Esophagus squamous epithelium (tissue), 5 donors: Measurements from ENCODE around the gene FAM3B. TPM values are rescaled to one million over a fixed set of nuclear protein-coding genes. Genes with fewer than 3 reads are reported as not detected.

Experiments used
- DNase-seq: peaks from one replicate; lab custom pipeline; 2025; lab: John Stamatoyannopoulos, UW
- H3K27ac ChIP-seq, 4 donors: fragments of 200-600 bp; sonication (generic); one replicate each; pipeline ENCODE4 v1.5.1; 2016 to 2019; ENCODE audit warnings: mild to moderate bottlenecking in 1 of 4
- H3K27me3 ChIP-seq, 4 donors: fragments of 200-600 bp; sonication (generic); 1 replicate in 3 of 4; 2 replicates in 1 of 4; pipeline versions ENCODE4 v1.5.1 to v1.6.0; 2017 to 2021; ENCODE audit warnings: antibody characterized with exemption in 1 of 4
- H3K36me3 ChIP-seq, 3 donors: fragments of 200-600 bp; sonication (generic); one replicate each; pipeline ENCODE4 v1.5.1; 2016 to 2019
- H3K4me1 ChIP-seq, 3 donors: fragments of 200-600 bp; sonication (generic); one replicate each; pipeline ENCODE4 v1.5.1; 2017 to 2019
- H3K4me3 ChIP-seq, 4 donors: fragments of 200-600 bp; sonication (generic); 1 replicate in 3 of 4; 2 replicates in 1 of 4; pipeline ENCODE4 v1.5.1; 2016 to 2019; ENCODE audit warnings: mild to moderate bottlenecking in 2 of 4, moderate library complexity in 1 of 4
- H3K9me3 ChIP-seq, 3 donors: fragments of 200-600 bp; sonication (generic); one replicate each; pipeline ENCODE4 v1.5.1; 2016 to 2019
- POLR2A ChIP-seq, 4 donors: fragments of 450-650 bp; IDR thresholded peaks; one replicate each; pipeline ENCODE4 v1.6.1; 2017; ENCODE audit warnings: antibody characterized with exemption in 4 of 4, mild to moderate bottlenecking in 4 of 4, moderate library complexity in 3 of 4
- WGBS, 2 donors: methylation state at CpG; one replicate each; pipeline ENCODE4 v1.1.5; 2018; 5-methylcytosine and 5-hydroxymethylcytosine counted together
- intact Hi-C: fragments of 100-400 bp; cut with DNase I; formaldehyde crosslinking; loops from one replicate; pipeline ENCODE4 v1.15.0; 2022
- total RNA-seq, 4 donors: library from RNA; depleted of rRNA; stranded (reverse); fragments of >200 nt; gene quantifications; one replicate each; pipeline ENCODE4 v1.1.0, GENCODE V29; 2016
- TF ChIP-seq, protein P1 (sequence below), 6 experiments: fragments of 450-650 bp in 4 of 6; fragments of 200-600 bp in 2 of 6; sonication (generic) in 2 of 6; IDR thresholded peaks; one replicate each; pipeline ENCODE4 v1.5.1; 2016 to 2019; ENCODE audit warnings: antibody characterized with exemption in 6 of 6, mild to moderate bottlenecking in 4 of 6, moderate library complexity in 4 of 6
- donor health status: DM: yes; HTN: yes; CAD: no.

FAM3B gene
- total RNA-seq, 4 donors from 2014 or later: 14.8 to 83.8 (median 38.6) TPM

DNA sequence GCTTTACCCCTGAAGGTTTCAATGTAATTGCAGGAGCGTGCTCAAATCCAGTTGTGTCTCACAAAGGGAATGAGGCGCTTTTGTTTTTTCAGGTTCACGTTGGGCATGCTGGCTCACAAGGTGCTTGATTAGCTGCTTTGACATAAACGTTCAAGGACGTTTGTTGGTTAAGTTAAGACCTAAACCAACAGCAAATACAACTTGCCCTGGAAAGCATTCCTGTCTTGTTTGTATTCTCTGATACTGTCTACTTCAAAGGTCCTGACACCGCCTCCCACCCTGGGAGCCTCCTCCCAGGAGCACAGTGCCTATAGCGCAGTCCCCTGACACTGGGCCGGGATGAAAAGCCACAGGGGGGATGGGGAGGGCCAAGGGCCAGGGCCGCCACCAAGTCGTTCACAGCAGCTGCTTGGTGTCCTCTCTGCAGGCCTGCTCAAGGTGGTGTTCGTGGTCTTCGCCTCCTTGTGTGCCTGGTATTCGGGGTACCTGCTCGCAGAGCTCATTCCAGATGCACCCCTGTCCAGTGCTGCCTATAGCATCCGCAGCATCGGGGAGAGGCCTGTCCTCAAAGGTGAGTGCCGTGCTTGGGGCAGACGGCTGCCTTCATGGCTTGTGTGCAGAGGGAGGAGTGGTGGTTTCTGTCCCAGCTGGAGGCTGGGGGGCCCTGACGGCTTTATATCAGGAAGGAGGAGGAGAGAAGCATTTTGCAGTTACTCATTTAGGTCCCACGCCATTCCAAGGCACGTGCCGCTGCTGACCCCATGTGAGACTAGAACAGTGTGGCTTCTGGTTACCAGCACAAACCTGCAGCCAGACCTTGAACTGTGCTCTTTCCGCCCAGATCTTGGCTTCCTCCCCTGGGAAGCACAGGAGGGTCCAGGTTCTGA is 6.1 kb downstream of the FAM3B start:
- no peak for DNase-seq
- TF ChIP-seq, protein P1, sequence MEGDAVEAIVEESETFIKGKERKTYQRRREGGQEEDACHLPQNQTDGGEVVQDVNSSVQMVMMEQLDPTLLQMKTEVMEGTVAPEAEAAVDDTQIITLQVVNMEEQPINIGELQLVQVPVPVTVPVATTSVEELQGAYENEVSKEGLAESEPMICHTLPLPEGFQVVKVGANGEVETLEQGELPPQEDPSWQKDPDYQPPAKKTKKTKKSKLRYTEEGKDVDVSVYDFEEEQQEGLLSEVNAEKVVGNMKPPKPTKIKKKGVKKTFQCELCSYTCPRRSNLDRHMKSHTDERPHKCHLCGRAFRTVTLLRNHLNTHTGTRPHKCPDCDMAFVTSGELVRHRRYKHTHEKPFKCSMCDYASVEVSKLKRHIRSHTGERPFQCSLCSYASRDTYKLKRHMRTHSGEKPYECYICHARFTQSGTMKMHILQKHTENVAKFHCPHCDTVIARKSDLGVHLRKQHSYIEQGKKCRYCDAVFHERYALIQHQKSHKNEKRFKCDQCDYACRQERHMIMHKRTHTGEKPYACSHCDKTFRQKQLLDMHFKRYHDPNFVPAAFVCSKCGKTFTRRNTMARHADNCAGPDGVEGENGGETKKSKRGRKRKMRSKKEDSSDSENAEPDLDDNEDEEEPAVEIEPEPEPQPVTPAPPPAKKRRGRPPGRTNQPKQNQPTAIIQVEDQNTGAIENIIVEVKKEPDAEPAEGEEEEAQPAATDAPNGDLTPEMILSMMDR (IDR thresholded peaks at IDR 0.05): no peak
- no peak for TF ChIP-seq POLR2A (IDR thresholded peaks at IDR 0.05)
- Histone ChIP-seq H3K4me1 (peaks cover 3 to 37% (median 7%) of the 10 kb centered on the region in 3 donors), H3K4me3 (no peak overlapping the region), H3K27me3 (no peaks in the 10 kb centered on the region), H3K36me3 (no peaks in the 10 kb centered on the region), H3K27ac (no peak overlapping the region), H3K9me3 (no peaks in the 10 kb centered on the region)
- WGBS, 2 donors: 70 to 89% methylated on average over 5 to 10 of the region's 23 CpGs
- intact Hi-C loops: no loop called here

DNA sequence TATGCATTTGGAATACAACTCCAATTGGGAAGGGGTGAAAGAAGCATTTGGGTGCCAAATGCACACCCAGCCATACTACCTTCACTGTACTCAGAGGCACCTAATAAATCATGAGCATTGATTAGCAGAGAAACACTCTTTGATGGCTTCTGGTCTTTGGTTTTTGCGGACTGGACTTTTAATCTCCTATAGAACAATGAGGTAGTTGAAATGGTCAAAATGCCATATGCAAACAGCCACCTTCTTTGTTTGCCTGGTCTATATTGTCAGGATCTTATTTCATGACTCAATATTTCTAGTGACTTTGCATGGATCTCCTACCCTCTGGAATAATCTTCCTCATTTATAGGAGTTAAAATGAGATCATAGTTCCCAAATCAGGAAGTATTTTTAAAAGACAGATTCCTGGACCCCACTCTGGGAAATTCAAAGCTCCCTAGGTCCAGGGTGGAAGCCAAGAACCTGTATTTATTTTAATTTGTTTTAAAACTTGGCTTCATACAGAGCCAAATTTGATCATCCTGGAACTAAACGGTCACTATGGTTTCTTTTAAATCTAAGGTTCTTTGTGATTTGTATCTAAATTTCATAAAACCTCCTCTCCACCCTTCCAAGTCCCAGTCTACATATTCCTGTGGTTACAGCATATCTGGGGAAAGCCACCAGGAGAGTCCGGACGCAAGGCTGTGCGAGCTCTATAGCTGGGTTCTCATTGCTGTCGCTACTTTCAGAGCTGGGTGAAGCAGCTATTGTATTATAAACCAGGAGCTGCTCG is 8.7 kb downstream of the FAM3B start:
- no peaks in the 10 kb centered on the region for H3K36me3 ChIP-seq
- H3K27me3 ChIP-seq: no peaks in the 10 kb centered on the region
- no peak overlapping the region for H3K27ac ChIP-seq
- WGBS, 2 donors: 76 to 90% methylated on average over 7 of the region's 7 CpGs
- no peak for DNase-seq
- no peaks in the 10 kb centered on the region for H3K9me3 ChIP-seq
- H3K4me3 ChIP-seq: no peak overlapping the region
- intact Hi-C loops: no loop called here
- peaks cover 3 to 25% (median 7%) of the 10 kb centered on the region in 3 donors for H3K4me1 ChIP-seq
- TF ChIP-seq POLR2A (IDR thresholded peaks at IDR 0.05): no peak
- TF ChIP-seq, protein P1 (IDR thresholded peaks at IDR 0.05): no peak

DNA sequence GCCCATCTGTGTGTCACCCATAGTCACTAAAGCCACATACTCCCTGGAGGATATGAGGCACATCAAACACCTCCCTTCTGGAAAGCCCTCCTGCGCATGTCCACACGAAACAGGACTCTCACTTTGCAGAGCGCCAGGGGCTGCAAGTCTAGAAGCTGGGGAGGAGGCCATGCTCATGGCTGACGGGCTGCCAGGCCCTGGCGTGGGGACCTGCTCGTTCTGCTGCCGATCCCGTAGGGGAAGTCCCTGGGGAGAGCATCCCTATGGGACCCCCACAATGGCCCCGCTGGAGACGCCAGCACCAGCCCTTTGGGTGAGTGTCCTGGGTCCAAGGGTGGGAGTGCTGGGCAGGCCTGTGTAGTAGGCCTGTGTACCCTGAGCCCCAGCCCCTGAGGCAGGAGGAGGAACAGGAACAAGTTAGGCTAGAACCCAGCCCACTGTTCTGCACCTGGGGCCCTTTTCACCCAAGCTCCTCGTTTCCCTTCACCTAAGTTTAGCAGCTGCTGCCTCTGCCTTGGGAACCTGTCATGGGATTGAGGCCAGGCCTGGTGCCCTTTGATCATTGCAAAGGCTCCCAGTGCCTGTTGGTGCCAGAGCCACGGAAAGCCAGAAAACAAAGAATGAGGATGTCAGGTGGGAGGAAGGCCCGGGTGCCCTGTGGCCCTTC is 9.9 kb downstream of the FAM3B start:
- intact Hi-C loops: no loop called here
- no peak for DNase-seq
- 69 to 86% methylated on average over 8 to 12 of the region's 13 CpGs for WGBS, 2 donors
- Histone ChIP-seq H3K27me3 (no peaks in the 10 kb centered on the region), H3K36me3 (no peaks in the 10 kb centered on the region), H3K4me1 (peaks cover 2 to 14% (median 3%) of the 10 kb centered on the region in 3 donors), H3K9me3 (no peaks in the 10 kb centered on the region), H3K27ac (no peak overlapping the region), H3K4me3 (no peak overlapping the region)
- TF ChIP-seq, protein P1 (IDR thresholded peaks at IDR 0.05): no peak
- no peak for TF ChIP-seq POLR2A (IDR thresholded peaks at IDR 0.05)

DNA sequence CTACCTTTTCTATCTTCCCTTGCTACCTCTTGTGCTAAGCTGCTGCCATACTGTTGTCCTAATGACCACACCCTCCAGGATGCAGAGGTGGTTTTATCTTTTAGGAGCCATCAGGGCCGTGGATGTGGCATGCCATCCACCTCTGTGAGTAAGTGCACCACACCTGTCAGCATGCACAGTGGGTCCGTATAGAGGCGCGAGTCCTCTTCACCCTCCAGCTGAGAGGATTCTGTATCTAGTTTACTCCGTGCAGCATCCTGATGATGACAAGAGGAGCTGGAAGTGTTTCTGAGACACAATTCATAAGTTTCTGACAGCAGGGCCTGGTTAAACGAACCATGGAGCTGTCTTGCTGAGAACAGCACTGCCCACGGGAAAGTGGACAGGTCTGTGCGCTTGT is 11.2 kb downstream of the FAM3B start:
- Histone ChIP-seq H3K36me3 (no peaks in the 10 kb centered on the region), H3K4me1 (peaks cover 0 to 1% (median 0%) of the 10 kb centered on the region in 3 donors), H3K27me3 (no peaks in the 10 kb centered on the region), H3K27ac (no peak overlapping the region), H3K4me3 (no peak overlapping the region), H3K9me3 (peaks cover 0 to 6% (median 0%) of the 10 kb centered on the region in 3 donors)
- WGBS, 2 donors: 77 to 86% methylated on average over 2 to 4 of the region's 8 CpGs
- intact Hi-C loops: no loop called here
- no peak for TF ChIP-seq POLR2A (IDR thresholded peaks at IDR 0.05)
- TF ChIP-seq, protein P1 (IDR thresholded peaks at IDR 0.05): no peak
- no peak for DNase-seq
